ENCODE measurements around the gene ADARB2. TPM values are rescaled to one million over a fixed set of nuclear protein-coding genes. Genes with fewer than 3 reads are reported as not detected.

The ADARB2 gene
- total and polyA plus RNA-seq, 2 experiments from 2014 or later = 0.13 to 0.48 TPM

DNA sequence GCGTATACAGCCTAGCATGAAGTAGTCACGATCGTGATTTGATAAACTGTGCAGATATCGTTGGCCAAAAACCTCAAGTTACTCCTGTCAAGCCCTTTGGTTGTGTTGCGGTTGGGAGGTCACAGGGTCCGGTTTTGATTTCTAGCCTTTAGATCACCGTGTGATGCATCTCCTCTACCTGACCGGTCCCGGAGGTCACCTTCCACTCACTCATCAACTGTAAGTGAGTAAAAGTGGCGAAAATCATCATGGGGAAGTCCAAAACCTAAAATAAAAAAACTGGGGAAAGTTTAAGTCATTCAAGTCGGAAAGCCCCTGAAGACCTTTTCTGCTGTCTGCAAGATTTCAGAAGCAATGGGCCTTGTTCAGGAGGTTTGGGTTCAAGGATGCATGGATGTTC, 62.8 kb downstream of the ADARB2 start:
- Histone ChIP-seq H3K9me3 (ENCODE audit: low read depth) (no peaks in the 10 kb centered on the region), H3K9me2 (replicated peaks; ENCODE audit: insufficient read depth) (no peaks in the 10 kb centered on the region), H3K79me2 (no peaks in the 10 kb centered on the region), H3K4me3 (no peak overlapping the region), H4K20me1 (ENCODE audit: insufficient read depth, poor library complexity, severe bottlenecking) (no peaks in the 10 kb centered on the region), H3K4me1 (ENCODE audit: insufficient read depth) (no peaks in the 10 kb centered on the region), H3K27me3 (no peaks in the 10 kb centered on the region), H2AFZ (no peak overlapping the region), H3K4me2 (no peak overlapping the region), H3K36me3 (replicated peaks; ENCODE audit: insufficient read depth, low read depth) (no peaks in the 10 kb centered on the region), H3K27ac (no peak overlapping the region)
- TF ChIP-seq EZH2phosphoT487 (IDR thresholded peaks at IDR 0.05; ENCODE audit: low read depth, severe bottlenecking, unreplicated experiment) (no peak), EZH2 (IDR thresholded peaks at IDR 0.05; ENCODE audit: borderline replicate concordance) (no peak)
- TF ChIP-seq, protein P1, sequence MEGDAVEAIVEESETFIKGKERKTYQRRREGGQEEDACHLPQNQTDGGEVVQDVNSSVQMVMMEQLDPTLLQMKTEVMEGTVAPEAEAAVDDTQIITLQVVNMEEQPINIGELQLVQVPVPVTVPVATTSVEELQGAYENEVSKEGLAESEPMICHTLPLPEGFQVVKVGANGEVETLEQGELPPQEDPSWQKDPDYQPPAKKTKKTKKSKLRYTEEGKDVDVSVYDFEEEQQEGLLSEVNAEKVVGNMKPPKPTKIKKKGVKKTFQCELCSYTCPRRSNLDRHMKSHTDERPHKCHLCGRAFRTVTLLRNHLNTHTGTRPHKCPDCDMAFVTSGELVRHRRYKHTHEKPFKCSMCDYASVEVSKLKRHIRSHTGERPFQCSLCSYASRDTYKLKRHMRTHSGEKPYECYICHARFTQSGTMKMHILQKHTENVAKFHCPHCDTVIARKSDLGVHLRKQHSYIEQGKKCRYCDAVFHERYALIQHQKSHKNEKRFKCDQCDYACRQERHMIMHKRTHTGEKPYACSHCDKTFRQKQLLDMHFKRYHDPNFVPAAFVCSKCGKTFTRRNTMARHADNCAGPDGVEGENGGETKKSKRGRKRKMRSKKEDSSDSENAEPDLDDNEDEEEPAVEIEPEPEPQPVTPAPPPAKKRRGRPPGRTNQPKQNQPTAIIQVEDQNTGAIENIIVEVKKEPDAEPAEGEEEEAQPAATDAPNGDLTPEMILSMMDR (IDR thresholded peaks at IDR 0.05; ENCODE audit: poor library complexity) = no peak
- DNase-seq (ENCODE audit: low spot score) = no peak
- WGBS (ENCODE audit: low lambda C conversion rate, missing lambda C conversion rate) = 96% methylated on average over 11 of the region's 11 CpGs

DNA sequence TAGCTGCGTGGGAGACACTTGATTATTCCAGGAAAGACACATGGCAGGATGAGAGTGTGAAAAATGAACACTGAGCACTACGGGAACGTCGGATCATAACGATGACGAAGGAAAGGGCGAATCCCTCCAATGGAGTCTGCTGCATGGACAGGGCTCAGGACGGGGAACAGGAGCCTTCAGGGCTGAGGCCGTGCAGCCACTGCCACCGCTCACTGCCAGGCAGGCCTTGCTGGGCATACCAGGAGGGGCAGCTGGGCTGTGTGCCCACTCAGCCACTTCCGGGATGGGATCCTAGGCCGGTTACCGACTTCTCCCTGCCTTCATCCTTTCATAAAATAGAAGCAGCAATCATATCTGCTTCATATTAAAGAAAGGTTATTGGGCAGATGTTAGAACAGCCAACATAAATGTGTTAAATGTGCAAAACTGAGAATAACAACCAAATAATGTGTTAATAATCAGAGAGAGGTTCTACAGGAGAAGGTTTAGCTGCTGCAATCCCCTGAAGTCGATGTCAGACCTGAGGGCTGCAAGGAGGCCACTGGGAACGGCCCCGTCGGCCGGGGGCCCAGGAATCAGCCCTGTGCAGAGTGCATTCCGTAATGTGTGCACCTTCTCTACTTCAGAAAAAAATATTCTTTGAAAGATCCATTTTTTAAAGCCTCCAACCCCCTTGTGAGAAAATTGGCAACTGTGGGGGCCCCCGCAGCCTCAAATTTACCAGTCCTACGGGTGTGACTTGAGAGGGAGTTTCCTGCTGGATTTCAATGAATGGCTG, 63.6 kb downstream of the ADARB2 start:
- Histone ChIP-seq H4K20me1 (ENCODE audit: insufficient read depth, poor library complexity, severe bottlenecking) (no peaks in the 10 kb centered on the region), H3K4me1 (ENCODE audit: insufficient read depth) (no peaks in the 10 kb centered on the region), H2AFZ (no peak overlapping the region), H3K9me3 (ENCODE audit: low read depth) (no peaks in the 10 kb centered on the region), H3K4me3 (no peak overlapping the region), H3K4me2 (no peak overlapping the region), H3K9me2 (replicated peaks; ENCODE audit: insufficient read depth) (no peaks in the 10 kb centered on the region), H3K27ac (no peak overlapping the region), H3K79me2 (no peaks in the 10 kb centered on the region), H3K36me3 (replicated peaks; ENCODE audit: insufficient read depth, low read depth) (no peaks in the 10 kb centered on the region), H3K27me3 (no peaks in the 10 kb centered on the region)
- WGBS (ENCODE audit: low lambda C conversion rate, missing lambda C conversion rate) = 91% methylated on average over 21 of the region's 21 CpGs
- TF ChIP-seq EZH2 (IDR thresholded peaks at IDR 0.05; ENCODE audit: borderline replicate concordance) (no peak), EZH2phosphoT487 (IDR thresholded peaks at IDR 0.05; ENCODE audit: low read depth, severe bottlenecking, unreplicated experiment) (no peak)
- TF ChIP-seq, protein P1 (IDR thresholded peaks at IDR 0.05; ENCODE audit: poor library complexity) = no peak
- DNase-seq (ENCODE audit: low spot score) = no peak

DNA sequence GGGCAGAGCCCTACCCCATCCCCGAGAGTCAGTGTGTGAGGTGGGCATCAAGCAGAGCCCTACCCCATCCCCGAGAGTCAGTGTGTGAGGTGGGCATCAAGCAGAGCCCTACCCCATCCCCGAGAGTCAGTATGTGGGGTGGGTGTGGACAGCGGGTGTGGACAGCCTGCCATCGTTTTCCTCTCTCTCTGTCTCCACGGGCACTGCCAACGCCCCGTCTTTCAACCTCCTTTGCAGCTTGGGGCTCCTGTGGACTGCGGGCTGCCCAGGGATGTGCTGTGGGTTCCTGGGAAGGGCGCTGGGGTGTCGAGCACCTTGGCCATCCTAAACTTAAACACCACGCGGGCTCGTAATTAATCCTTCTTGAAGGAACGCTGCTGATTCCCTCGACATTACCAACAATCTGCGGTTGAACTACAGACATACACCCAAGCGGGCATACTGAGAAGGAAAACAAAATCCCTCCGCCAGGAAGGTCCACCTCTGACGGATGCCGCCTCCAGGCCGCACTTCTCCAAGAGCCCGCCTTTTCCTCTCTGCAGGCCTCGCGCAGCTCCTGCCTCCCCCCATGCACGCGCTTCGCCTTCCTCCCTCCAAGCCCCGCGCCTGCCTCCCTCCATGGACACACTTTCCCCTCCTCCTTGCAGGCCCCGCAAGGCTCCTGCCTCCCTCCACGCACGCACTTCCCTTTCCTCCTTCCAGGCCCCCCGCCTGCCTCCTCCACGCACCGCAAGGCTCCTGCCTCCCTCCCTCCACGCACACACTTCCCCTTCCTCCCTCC, 65.1 kb downstream of the ADARB2 start:
- no peak for DNase-seq (ENCODE audit: low spot score)
- Histone ChIP-seq H3K27me3 (no peaks in the 10 kb centered on the region), H3K9me2 (replicated peaks; ENCODE audit: insufficient read depth) (no peaks in the 10 kb centered on the region), H3K79me2 (no peaks in the 10 kb centered on the region), H3K27ac (no peak overlapping the region), H4K20me1 (ENCODE audit: insufficient read depth, poor library complexity, severe bottlenecking) (no peaks in the 10 kb centered on the region), H3K4me1 (ENCODE audit: insufficient read depth) (no peaks in the 10 kb centered on the region), H2AFZ (no peak overlapping the region), H3K9me3 (ENCODE audit: low read depth) (no peaks in the 10 kb centered on the region), H3K36me3 (replicated peaks; ENCODE audit: insufficient read depth, low read depth) (no peaks in the 10 kb centered on the region), H3K4me3 (no peak overlapping the region), H3K4me2 (no peak overlapping the region)
- 92% methylated on average over 31 of the region's 37 CpGs for WGBS (ENCODE audit: low lambda C conversion rate, missing lambda C conversion rate)
- TF ChIP-seq EZH2 (IDR thresholded peaks at IDR 0.05; ENCODE audit: borderline replicate concordance) = no peak
- TF ChIP-seq, protein P1 (IDR thresholded peaks at IDR 0.05; ENCODE audit: poor library complexity) = no peak
- TF ChIP-seq EZH2phosphoT487 (IDR thresholded peaks at IDR 0.05; ENCODE audit: low read depth, severe bottlenecking, unreplicated experiment) = no peak

All from hepatocyte (in vitro differentiated cells).